Measurements from ENCODE around the gene EPX. TPM values are rescaled to one million over a fixed set of nuclear protein-coding genes. Genes with fewer than 3 reads are reported as not detected.

EPX gene
- total RNA-seq, 4 donors from 2014 or later: not detected

DNA sequence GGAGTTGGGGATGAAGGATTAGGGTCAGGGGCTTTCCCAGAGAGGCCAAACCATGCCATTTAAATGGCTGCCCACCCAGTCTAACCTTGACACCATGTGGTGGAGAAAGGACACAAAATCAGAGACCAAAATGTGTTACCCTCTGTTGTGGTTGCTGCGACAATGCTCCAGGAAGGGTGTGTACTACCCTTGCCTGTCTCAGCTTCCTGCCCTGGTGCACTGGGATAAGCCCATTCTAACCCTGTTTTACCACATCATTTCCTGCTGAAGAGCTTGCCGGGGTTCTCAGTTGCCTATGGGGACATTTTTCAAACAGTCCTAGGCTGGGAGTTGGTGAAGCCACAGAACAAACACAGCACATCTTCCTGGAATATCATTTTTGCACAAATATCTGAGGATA lies 39.5 kb upstream of the EPX start:
- H3K4me3 ChIP-seq (ENCODE audit: low read depth, poor library complexity, severe bottlenecking): no peak overlapping the region
- WGBS, 2 donors: 48 to 51% methylated on average over 2 of the region's 2 CpGs
- intact Hi-C loops (cut with DNase I; ENCODE audit: low total_unique reads): no loop called here
- TF ChIP-seq POLR2A (IDR thresholded peaks at IDR 0.05): no peak
- TF ChIP-seq, protein P1, sequence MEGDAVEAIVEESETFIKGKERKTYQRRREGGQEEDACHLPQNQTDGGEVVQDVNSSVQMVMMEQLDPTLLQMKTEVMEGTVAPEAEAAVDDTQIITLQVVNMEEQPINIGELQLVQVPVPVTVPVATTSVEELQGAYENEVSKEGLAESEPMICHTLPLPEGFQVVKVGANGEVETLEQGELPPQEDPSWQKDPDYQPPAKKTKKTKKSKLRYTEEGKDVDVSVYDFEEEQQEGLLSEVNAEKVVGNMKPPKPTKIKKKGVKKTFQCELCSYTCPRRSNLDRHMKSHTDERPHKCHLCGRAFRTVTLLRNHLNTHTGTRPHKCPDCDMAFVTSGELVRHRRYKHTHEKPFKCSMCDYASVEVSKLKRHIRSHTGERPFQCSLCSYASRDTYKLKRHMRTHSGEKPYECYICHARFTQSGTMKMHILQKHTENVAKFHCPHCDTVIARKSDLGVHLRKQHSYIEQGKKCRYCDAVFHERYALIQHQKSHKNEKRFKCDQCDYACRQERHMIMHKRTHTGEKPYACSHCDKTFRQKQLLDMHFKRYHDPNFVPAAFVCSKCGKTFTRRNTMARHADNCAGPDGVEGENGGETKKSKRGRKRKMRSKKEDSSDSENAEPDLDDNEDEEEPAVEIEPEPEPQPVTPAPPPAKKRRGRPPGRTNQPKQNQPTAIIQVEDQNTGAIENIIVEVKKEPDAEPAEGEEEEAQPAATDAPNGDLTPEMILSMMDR (IDR thresholded peaks at IDR 0.05): no peak
- no peak for DNase-seq (ENCODE audit: low spot score in 2 of 2)

DNA sequence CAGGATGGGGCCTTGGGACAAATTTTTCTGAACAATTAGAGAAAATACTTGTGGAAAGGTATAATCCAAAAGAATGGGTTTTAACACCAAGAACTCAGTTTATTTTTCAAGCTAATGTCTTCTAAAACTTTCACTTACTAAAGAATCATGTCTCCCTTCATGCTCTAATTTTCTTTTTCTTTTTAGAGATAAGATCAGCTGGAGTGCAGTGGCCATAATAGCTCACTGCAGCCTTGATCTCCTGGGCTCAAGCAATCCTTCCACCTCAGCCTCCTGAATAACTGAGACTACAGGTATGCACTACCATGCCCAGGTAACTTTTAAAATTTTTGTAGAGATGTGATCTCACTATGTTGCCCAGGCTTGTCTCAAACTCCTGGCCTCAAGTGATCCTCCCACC lies 38.9 kb upstream of the EPX start:
- DNase-seq (ENCODE audit: low spot score in 2 of 2): no peak
- no peak overlapping the region for H3K4me3 ChIP-seq (ENCODE audit: low read depth, poor library complexity, severe bottlenecking)
- intact Hi-C loops (cut with DNase I; ENCODE audit: low total_unique reads): no loop called here
- TF ChIP-seq POLR2A (IDR thresholded peaks at IDR 0.05): no peak
- TF ChIP-seq, protein P1 (IDR thresholded peaks at IDR 0.05): no peak

GRCh38 chr17:58156839-58157803 lies 35.4 kb upstream of the EPX start:
- WGBS, 2 donors: 5% methylated on average over 36 to 43 of the region's 65 CpGs
- TF ChIP-seq POLR2A (IDR thresholded peaks at IDR 0.05): no peak
- TF ChIP-seq, protein P1 (IDR thresholded peaks at IDR 0.05): no peak
- H3K4me3 ChIP-seq (ENCODE audit: low read depth, poor library complexity, severe bottlenecking): no peak overlapping the region
- intact Hi-C loops (cut with DNase I; ENCODE audit: low total_unique reads): no loop called here
- no peak for DNase-seq (ENCODE audit: low spot score in 2 of 2)

GRCh38 chr17:58158181-58158580 lies 34.3 kb upstream of the EPX start:
- TF ChIP-seq, protein P1 (IDR thresholded peaks at IDR 0.05): no peak
- no peak for TF ChIP-seq POLR2A (IDR thresholded peaks at IDR 0.05)
- intact Hi-C loops (cut with DNase I; ENCODE audit: low total_unique reads): no loop called here
- DNase-seq (ENCODE audit: low spot score in 2 of 2): no peak
- 62 to 67% methylated on average over 2 of the region's 2 CpGs for WGBS, 2 donors
- H3K4me3 ChIP-seq (ENCODE audit: low read depth, poor library complexity, severe bottlenecking): no peak overlapping the region

DNA sequence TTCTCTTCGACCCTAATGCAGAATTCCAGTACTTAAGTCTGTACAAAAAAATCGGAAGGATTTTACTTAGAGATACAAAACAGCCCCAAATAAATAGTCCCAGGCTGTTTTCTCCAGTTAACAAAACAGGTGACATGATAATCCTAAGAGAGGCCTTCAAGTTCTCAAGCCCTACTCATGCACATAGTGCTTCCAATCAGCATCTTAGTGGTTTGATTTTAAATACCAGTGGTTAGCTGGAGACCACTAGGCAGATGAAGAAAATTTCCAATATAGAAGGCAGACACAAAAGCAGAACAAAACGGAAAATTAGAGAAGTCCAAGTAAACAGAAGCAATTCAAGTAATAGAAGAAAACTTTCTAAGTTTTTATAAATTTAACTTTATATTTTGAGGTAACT lies 31.0 kb upstream of the EPX start:
- no peak overlapping the region for H3K4me3 ChIP-seq (ENCODE audit: low read depth, poor library complexity, severe bottlenecking)
- intact Hi-C loops (cut with DNase I; ENCODE audit: low total_unique reads): no loop called here
- DNase-seq (ENCODE audit: low spot score in 2 of 2): no peak
- WGBS, 2 donors: 76% methylated on average over 3 of the region's 3 CpGs
- TF ChIP-seq, protein P1 (IDR thresholded peaks at IDR 0.05): no peak
- no peak for TF ChIP-seq POLR2A (IDR thresholded peaks at IDR 0.05)
